ENCODE results near the gene ITLN1. TPM values are rescaled to one million over a fixed set of nuclear protein-coding genes. Genes with fewer than 3 reads are reported as not detected.

Gene ITLN1
- polyA plus RNA-seq, 1 donor (not counting 4 experiments of a cell fraction or from before 2014, with no cell fraction given) = not detected

- H3K36me3 ChIP-seq (ENCODE audit: control insufficient read depth in 2 of 2, extremely low read depth in 1 of 2, insufficient read depth in 2 of 2, low read length in 2 of 2) = no peaks in the 10 kb centered on the region
- peaks cover 18% of the 10 kb centered on the region for H3K4me1 ChIP-seq (ENCODE audit: control insufficient read depth, extremely low read depth, insufficient read depth, low read length)
- FAIRE-seq (peak; percentile 73), DNase-seq (ENCODE audit: low read depth, low spot score) (no peak)
- no peak overlapping the region for H3K9ac ChIP-seq (ENCODE audit: control insufficient read depth, extremely low read depth, insufficient read depth, low read length)
- no peak overlapping the region for H3K27ac ChIP-seq (ENCODE audit: control insufficient read depth, insufficient read depth, low read length)
- H4K20me1 ChIP-seq (ENCODE audit: control insufficient read depth, extremely low read depth, insufficient read depth, low read length) = no peaks in the 10 kb centered on the region
- dilution Hi-C loops (cut with MboI; ENCODE audit: extremely low pct_ligation_motif_present, low sequenced_read_pairs) = no loop called here
- H3K9me1 ChIP-seq (ENCODE audit: control insufficient read depth, extremely low read depth, insufficient read depth, low read length) = no peaks in the 10 kb centered on the region
- H2AFZ ChIP-seq (ENCODE audit: control insufficient read depth, low read length) = no peak overlapping the region
- TF ChIP-seq EZH2 (IDR thresholded peaks at IDR 0.05; ENCODE audit: low read length) (no peak), CTCF (optimal IDR thresholded peaks at IDR 0.05 in 1 of 3, IDR thresholded peaks at IDR 0.05 in 1 of 3, conservative IDR thresholded peaks at IDR 0.05 in 1 of 3; ENCODE audit: extremely low read depth in 1 of 3, insufficient read depth in 2 of 3, low read length in 3 of 3) (no peak)
- peak overlapping the region; percentile 47 for H3K4me2 ChIP-seq (ENCODE audit: control insufficient read depth, extremely low read depth, insufficient read depth, low read depth, low read length)
- H3K79me2 ChIP-seq (ENCODE audit: control insufficient read depth, insufficient read depth, low read length) = no peaks in the 10 kb centered on the region
- no peaks in the 10 kb centered on the region for H3K27me3 ChIP-seq (ENCODE audit: control insufficient read depth, extremely low read depth, insufficient read depth, low read length)
- no peak overlapping the region for H3K4me3 ChIP-seq (ENCODE audit: control insufficient read depth in 2 of 3, extremely low read depth in 1 of 3, insufficient read depth in 2 of 3, low read depth in 1 of 3, low read length in 3 of 3)
- H3K9me3 ChIP-seq (ENCODE audit: control insufficient read depth, low read depth, low read length) = no peaks in the 10 kb centered on the region
Measured at GRCh38 chr1:160826546-160826945, 58.4 kb downstream of the ITLN1 start.

Other genes starting within 250 kb of the ITLN1 start
- gene SLAMF1, start 238.1 kb downstream of the ITLN1 start, polyA plus RNA-seq = 0.06 TPM in 1 of 3 replicates, not detected in the others
- gene CD48, start 173.4 kb downstream of the ITLN1 start, polyA plus RNA-seq = 0.07 to 0.30 TPM (median 0.08 TPM) in 3 replicates
- gene SLAMF7, start 145.9 kb downstream of the ITLN1 start, polyA plus RNA-seq = 21.9 to 56.5 TPM (median 31.0 TPM) in 3 replicates
- gene LY9, start 89.0 kb downstream of the ITLN1 start, polyA plus RNA-seq = not detected in 3 replicates
- gene CD244, start 22.3 kb downstream of the ITLN1 start, polyA plus RNA-seq = 0.12 TPM in 1 of 3 replicates, not detected in the others
- gene ITLN2, start 69.6 kb upstream of the ITLN1 start, polyA plus RNA-seq = 0.22 to 0.59 TPM (median 0.39 TPM) in 3 replicates
- gene F11R, start 136.0 kb upstream of the ITLN1 start, polyA plus RNA-seq = 201 to 259 TPM (median 224 TPM) in 3 replicates
- gene TSTD1, start 153.8 kb upstream of the ITLN1 start, polyA plus RNA-seq = 106 to 128 TPM (median 113 TPM) in 3 replicates
- gene USF1, start 160.8 kb upstream of the ITLN1 start, polyA plus RNA-seq = 25.1 to 40.7 TPM (median 31.6 TPM) in 3 replicates
- gene ARHGAP30, start 184.7 kb upstream of the ITLN1 start, polyA plus RNA-seq = 0.05 to 0.45 TPM (median 0.16 TPM) in 3 replicates
- 6.0 to 19.0 TPM (median 8.6 TPM) in 3 replicates for gene NECTIN4, start 204.4 kb upstream of the ITLN1 start, polyA plus RNA-seq
- gene KLHDC9, start 213.2 kb upstream of the ITLN1 start, polyA plus RNA-seq = 0.32 to 0.73 TPM (median 0.54 TPM) in 3 replicates
- gene PFDN2, start 232.9 kb upstream of the ITLN1 start, polyA plus RNA-seq = 106 to 228 TPM (median 184 TPM) in 3 replicates
- gene NIT1, start 232.9 kb upstream of the ITLN1 start, polyA plus RNA-seq = 22.9 to 51.0 TPM (median 27.6 TPM) in 3 replicates
- 29.3 to 49.9 TPM (median 33.0 TPM) in 3 replicates for gene DEDD, start 247.5 kb upstream of the ITLN1 start, polyA plus RNA-seq

Measured in keratinocyte (primary cell).